NCI-H187 treated with DMSO at 0.1 percent for 48 hours (cell line): ENCODE data around the gene RAC3.

ENCODE experiments used
- DNase-seq: peaks from one replicate; lab custom pipeline; 2025; lab: John Stamatoyannopoulos, UW

The RAC3 gene

GRCh38 chr17:82043507-82043906 is 12.0 kb downstream of the RAC3 start:
- no peak for DNase-seq

- DNase-seq = no peak
Observed at GRCh38 chr17:82045936-82046484, 14.5 kb downstream of the RAC3 start.

GRCh38 chr17:82046903-82047302 is 15.4 kb downstream of the RAC3 start:
- no peak for DNase-seq

- no peak for DNase-seq
Observed at GRCh38 chr17:82047379-82047778, 15.9 kb downstream of the RAC3 start.

- DNase-seq = no peak
Observed at GRCh38 chr17:82047914-82048570, 16.6 kb downstream of the RAC3 start.

GRCh38 chr17:82048571-82048971 is 17.1 kb downstream of the RAC3 start:
- no peak for DNase-seq

- DNase-seq = no peak
Observed at GRCh38 chr17:82049106-82049505, 17.6 kb downstream of the RAC3 start.

GRCh38 chr17:82049521-82049971 is 18.1 kb downstream of the RAC3 start:
- DNase-seq = no peak

- DNase-seq = no peak
Observed at GRCh38 chr17:82050152-82050760, 18.8 kb downstream of the RAC3 start.

- DNase-seq = no peak
Observed at GRCh38 chr17:82050761-82051641, 19.5 kb downstream of the RAC3 start.

GRCh38 chr17:82051776-82052637 is 20.5 kb downstream of the RAC3 start, which contains the start of the genes GPS1 and RFNG:
TSS of gene GPS1 (plus strand) at chr17:82051898. CDS start at chr17:82051932, 34 bp downstream.
TSS of gene RFNG (minus strand) at chr17:82051811. CDS start at chr17:82051766, 45 bp downstream.
- no peak for DNase-seq

- DNase-seq = no peak
Observed at GRCh38 chr17:82052638-82053059, 21.2 kb downstream of the RAC3 start.

GRCh38 chr17:82053130-82053529 is 21.7 kb downstream of the RAC3 start:
- DNase-seq = no peak

GRCh38 chr17:82053556-82054263 is 22.2 kb downstream of the RAC3 start:
- DNase-seq = no peak

GRCh38 chr17:82054351-82055022 is 23.0 kb downstream of the RAC3 start:
- no peak for DNase-seq

GRCh38 chr17:82055023-82055964 is 23.8 kb downstream of the RAC3 start:
- DNase-seq = no peak

GRCh38 chr17:82055965-82056728 is 24.7 kb downstream of the RAC3 start:
- no peak for DNase-seq
